Measurements from ENCODE around the gene IRGM.
"Not testable (repeated sequence)": the region's sequence is repeated elsewhere in the genome, so short reads cannot be mapped to it uniquely, and the experiment has no call there.

IRGM gene, protein sequence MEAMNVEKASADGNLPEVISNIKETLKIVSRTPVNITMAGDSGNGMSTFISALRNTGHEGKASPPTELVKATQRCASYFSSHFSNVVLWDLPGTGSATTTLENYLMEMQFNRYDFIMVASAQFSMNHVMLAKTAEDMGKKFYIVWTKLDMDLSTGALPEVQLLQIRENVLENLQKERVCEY

GRCh38 chr5:150846308-150846653 is at the start of gene IRGM:
Gene IRGM (plus strand): TSS chr5:150846521. CDS start chr5:150848124, 1,603 bp downstream.
- DNase-seq = not testable (repeated sequence)

DNA sequence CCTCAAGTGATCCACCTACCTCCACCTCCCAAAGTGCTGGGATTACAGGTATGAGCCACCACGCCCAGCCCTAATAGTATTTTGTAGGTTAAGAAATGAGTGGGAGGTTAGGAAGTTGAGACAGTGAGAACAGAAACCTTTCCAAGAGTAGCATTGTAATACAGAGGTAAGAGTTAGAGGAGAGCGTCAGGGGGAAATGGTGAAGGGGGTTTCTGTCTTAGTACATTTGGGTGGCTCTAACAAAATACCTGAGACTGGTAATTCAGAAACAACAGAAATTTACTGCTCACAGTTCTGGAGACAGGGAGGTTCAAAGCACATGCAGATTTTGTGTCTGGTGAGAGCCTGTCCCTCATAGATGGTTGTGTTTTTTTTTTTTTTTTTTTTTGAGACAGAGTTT is 48.9 kb upstream of the IRGM start:
- no peak for DNase-seq

DNA sequence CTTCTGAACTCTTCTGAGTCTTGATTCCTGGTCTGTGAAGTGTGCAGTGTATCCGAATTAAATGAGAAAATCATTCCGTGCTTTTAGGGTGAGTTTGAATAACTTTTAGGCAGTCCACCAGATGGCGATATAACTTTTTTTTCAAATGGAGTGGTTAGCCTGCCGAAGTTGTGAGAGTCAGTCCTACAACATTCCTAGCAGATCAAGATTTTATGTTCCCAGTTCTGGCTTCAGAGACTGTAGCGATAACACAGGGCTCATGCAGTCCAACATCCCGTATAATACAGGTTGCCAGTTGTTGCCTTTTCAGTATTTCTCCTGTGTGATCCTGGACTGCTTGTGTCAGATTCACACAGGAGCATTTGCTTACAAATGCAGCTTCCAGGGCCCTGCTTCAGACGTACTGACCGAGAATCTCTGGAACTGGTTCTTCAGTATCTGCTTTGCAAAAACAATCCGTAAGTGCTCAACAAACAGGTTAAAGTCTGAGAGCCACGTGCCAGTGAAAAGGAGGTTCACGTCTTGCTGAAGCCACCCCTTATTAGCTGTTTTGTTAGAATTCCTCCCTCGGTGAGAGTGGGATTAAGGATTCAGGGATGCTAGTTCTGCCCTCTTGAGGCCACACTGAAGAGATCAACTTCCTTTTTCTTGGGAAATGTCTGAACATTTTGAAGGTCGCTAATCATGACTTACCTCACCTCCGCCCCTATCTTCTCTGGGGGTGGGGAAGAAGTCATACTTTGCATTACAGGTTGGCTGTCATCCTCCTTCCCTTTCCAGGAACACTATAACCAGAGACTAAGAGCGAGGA is 45.0 kb upstream of the IRGM start:
- no peak for DNase-seq

DNA sequence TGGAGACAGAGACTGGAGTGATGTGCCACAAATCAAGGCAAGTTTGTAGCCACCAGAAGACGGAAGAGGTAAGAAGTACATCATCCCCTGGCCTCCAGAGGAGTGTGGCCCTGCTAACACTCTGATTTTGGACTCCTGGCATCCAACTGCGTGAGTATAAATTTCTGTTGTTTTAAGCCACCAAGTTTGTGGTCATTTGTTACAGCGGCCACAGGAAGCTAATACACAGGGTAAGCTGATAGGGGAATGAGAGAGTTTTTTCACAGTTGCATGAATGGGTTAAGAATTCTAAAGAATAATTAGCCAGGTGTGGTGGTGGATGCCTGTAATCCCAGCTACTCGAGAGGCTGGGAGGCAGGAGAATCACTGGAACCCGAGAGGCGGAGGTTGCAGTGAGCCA is 41.9 kb upstream of the IRGM start:
- no peak for DNase-seq

- DNase-seq = no peak
These were observed 37.0 kb upstream of the IRGM start for GRCh38 chr5:150809363-150809762.

GRCh38 chr5:150815010-150815409 is 31.3 kb upstream of the IRGM start:
- DNase-seq = no peak

GRCh38 chr5:150816946-150817345 is 29.4 kb upstream of the IRGM start:
- no peak for DNase-seq

GRCh38 chr5:150829744-150830143 is 16.6 kb upstream of the IRGM start:
- no peak for DNase-seq

- DNase-seq = not testable (repeated sequence)
These were observed 14.5 kb upstream of the IRGM start for GRCh38 chr5:150831821-150832220.

DNA sequence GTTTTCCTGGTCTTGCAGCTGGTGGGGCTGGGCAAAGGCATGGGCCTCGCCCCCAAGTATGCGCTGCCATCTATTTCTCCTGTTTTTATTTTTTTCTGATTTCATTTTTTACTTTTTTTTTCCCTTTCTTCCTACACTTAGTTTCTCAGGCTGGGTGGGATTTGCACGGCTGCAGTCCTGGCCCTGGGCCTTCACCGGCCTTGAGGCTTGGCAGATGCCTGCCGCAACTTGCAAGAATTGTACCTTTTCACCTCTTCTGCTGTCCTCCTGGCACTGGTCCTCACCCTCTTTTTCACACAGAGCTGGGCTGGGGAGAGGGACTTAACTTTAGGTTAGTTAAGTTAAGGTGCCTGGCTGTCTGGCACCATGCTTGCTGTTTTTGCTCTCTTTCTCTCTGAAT is 10.3 kb upstream of the IRGM start:
- DNase-seq = no peak

DNA sequence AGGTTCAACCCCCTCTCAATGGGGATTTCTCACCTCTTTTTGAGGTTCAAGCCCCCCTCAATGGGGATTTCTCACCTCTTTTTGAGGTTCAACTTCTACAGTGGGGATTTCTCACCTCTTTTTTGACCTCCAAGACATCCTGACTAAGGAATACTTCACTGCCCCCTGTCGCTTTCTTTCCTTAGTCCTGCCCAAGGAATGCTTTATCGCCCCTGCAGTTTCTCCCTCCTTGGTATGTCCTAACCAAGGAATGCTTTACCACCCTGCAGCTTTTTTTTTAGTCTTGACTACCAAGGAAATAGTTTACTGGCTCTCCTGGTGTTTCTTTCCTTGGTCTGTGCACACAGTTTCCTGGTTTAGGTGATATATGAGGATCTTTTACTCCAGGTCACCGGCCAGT is 9.6 kb upstream of the IRGM start:
- no peak for DNase-seq

GRCh38 chr5:150845185-150845859 is 999 bp upstream of the IRGM start:
- DNase-seq = not testable (repeated sequence)

GRCh38 chr5:150846654-150847333 is 473 bp downstream of the IRGM start:
- no peak for DNase-seq

- no peak for DNase-seq
These were observed 994 bp downstream of the IRGM start for GRCh38 chr5:150847334-150847695.

GRCh38 chr5:150848271-150848670 is 1.9 kb downstream of the IRGM start:
- no peak for DNase-seq

DNA sequence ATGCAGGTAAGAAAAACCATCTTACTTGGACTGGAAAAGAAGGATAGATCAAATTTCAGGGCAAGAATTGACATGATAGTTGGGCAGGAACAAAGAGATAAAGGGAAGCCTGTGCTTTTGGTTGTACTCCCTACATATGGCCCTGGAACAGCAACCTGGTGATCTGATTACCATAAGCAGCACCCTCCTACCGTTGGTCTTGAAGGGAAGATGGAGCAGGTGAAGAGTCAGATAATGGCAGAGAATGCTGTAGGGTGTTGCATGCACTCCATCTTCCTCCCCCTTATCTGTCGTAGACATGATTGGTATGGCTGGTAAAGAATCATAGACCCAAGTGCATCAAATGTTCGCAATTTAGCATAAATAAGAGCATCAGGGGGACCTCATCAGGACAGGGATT is 4.7 kb downstream of the IRGM start:
- no peak for DNase-seq

DNA sequence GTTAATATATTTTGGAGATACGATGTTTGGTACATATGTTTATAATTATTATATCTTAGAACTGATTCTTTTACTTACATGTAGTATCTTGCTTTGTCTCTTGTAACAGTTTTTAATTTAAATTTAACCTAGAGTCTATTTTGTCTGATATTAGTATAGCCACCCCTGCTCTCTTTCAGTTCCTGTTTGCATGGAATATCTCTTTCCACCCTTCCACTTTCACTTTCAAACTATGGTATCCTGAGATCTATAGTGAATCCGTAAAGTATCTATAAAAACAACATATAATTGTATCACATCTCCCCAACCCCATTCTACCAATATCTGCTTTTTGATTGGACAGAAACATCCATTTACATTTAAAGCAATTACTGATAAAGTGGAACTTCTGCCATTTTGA is 7.2 kb downstream of the IRGM start:
- no peak for DNase-seq

DNA sequence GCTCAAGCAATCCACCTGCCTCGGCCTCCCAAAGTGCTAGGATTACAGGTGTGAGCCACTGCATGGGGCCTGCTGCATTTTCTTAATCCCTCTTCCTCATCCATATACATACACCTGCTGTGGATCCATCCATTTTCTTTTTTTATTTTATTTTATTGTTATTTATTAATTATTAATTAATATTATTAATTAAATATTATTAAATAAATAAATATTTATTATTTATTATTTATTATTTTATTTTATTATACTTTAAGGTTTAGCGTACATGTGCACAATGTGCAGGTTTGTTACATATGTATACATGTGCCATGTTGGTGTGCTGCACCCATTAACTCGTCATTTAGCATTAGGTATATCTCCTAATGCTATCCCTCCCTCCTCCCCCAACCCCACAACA is 10.4 kb downstream of the IRGM start:
- not testable (repeated sequence) for DNase-seq

- DNase-seq = no peak
These were observed 14.0 kb downstream of the IRGM start for GRCh38 chr5:150860246-150860821.

DNA sequence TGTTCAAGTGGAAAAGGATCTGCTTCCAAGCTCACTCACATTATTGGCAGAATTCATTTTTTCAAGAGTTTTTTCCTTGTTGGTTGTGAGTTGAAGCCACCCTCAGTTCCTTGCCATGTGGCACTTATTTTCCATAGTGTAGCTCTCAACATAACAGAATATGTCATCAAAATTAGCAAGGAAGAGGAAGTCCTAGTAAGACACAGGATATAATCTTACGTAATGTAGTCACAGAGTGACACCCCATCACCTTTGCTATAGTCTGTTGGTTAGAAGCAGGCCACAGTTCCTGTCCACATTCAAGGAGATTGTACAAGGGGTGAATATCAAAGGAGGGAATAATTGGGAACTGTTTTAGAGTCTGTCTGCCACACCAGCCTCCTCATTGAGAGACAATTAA is 15.7 kb downstream of the IRGM start:
- DNase-seq = no peak

GRCh38 chr5:150879358-150879757 is 33.0 kb downstream of the IRGM start:
- DNase-seq = no peak

DNA sequence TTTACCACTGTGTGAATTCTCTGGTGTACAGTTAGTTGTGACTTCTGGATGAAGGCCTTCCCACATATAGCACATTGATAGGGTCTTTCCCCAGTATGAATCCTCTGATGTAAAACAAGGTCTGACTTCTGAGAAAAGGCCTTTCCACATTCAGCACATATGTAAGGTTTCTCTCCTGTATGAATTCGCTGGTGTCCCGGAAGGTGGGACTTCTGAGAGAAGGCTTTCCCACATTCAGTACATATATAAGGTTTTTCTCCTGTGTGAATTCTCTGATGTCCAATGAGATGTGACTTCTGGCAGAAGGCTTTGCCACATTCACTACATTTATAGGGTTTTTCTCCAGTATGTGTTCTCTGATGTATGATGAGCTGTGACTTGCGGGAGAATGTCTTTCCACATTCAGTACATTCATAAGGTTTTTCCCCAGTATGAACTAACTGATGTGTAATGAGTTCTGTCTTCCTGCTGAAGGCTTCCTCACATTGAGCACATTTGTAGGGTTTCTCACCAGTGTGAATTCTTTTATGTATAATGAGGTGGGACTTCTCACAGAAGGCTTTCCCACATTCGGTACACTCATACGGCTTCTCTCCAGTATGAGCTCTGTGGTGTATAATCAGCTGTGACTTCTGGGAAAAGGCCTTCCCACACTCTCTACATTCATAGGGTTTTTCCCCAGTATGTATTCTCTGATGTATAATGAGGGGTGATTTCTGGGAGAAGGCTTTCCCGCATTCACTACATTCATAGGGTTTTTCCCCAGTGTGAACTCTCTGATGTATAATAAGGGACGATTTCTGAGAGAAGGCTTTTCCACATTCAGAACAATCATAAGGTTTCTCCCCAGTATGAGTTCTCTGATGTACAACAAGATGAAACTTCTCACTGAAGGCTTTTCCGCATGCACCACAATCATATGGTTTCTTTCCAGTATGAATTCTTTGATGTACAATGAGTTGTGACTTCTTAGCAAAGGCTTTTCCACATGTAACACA is 49.4 kb downstream of the IRGM start:
- DNase-seq = no peak

Measured in activated CD4-positive, CD25-positive, alpha-beta regulatory T cell treated with anti-CD3 and anti-CD28 coated beads, Interleukin-2, amount 50 U/mL, for 72 hours (primary cell).